OCI-LY3 (cell line): ENCODE results near the gene SPOCK1.

Source experiments
- CTCF ChIP-seq: fragments of 200-600, 300-600 bp; sonication (generic); IDR thresholded peaks from 2 replicates; pipeline ENCODE4 v1.5.1; 2014; ENCODE audit warnings: antibody characterized with exemption, low read length, low read depth
- EZH2phosphoT487 ChIP-seq: fragments of 200-600 bp; shearing (Covaris generic); IDR thresholded peaks from 2 replicates; pipeline ENCODE4 v1.6.1; 2018; ENCODE audit warnings: antibody characterized with exemption, mixed run types, low read depth

- TF ChIP-seq CTCF (no peak), EZH2phosphoT487 (no peak)
Measured at GRCh38 chr5:137118629-137119028, 380.5 kb downstream of the SPOCK1 start.
